Skeletal muscle cell (primary cell): ENCODE results near the gene CCDC82.

Experiments
- DNase-seq: peaks from one replicate; pipeline ENCODE4 v3.0.0-alpha.2; 2010; ENCODE audit warnings: low read depth
- H3K4me3 ChIP-seq: 2 replicates; pipeline ENCODE4 v1.5.1; 2011; ENCODE audit warnings: low read depth, mild to moderate bottlenecking, control low read depth, low read length, moderate library complexity

Gene CCDC82

GRCh38 chr11:96313163-96313562 is 76.5 kb downstream of the CCDC82 start:
- DNase-seq: no peak

GRCh38 chr11:96311120-96311568 is 78.6 kb downstream of the CCDC82 start:
- no peak overlapping the region for H3K4me3 ChIP-seq

More at GRCh38 chr11:96313163-96313562, 76.5 kb downstream of the CCDC82 start:
- no peak overlapping the region for H3K4me3 ChIP-seq

GRCh38 chr11:96310236-96310635 is 79.5 kb downstream of the CCDC82 start:
- no peak overlapping the region for H3K4me3 ChIP-seq
- no peak for DNase-seq

More at GRCh38 chr11:96311120-96311568, 78.6 kb downstream of the CCDC82 start:
- no peak for DNase-seq

- H3K4me3 ChIP-seq: no peak overlapping the region
- DNase-seq: no peak
These were observed 80.1 kb downstream of the CCDC82 start for GRCh38 chr11:96309643-96310017.

- no peak overlapping the region for H3K4me3 ChIP-seq
- DNase-seq: no peak
These were observed 80.6 kb downstream of the CCDC82 start for GRCh38 chr11:96309016-96309642.

GRCh38 chr11:96307776-96308140 is 82.0 kb downstream of the CCDC82 start:
- DNase-seq: peak; percentile 81
- H3K4me3 ChIP-seq: peak overlapping the region; percentile 37

GRCh38 chr11:96306933-96307775 is 82.6 kb downstream of the CCDC82 start:
- H3K4me3 ChIP-seq: peak overlapping the region; percentile 37
- peak; percentile 98 for DNase-seq

- DNase-seq: no peak
- H3K4me3 ChIP-seq: peak overlapping the region; percentile 37
These were observed 83.1 kb downstream of the CCDC82 start for GRCh38 chr11:96306600-96306932.

- DNase-seq: no peak
- no peak overlapping the region for H3K4me3 ChIP-seq
These were observed 83.6 kb downstream of the CCDC82 start for GRCh38 chr11:96306071-96306470.

- no peak overlapping the region for H3K4me3 ChIP-seq
- no peak for DNase-seq
These were observed 85.7 kb downstream of the CCDC82 start for GRCh38 chr11:96303980-96304379.

GRCh38 chr11:96303064-96303463 is 86.6 kb downstream of the CCDC82 start:
- peak; percentile 37 for DNase-seq
- H3K4me3 ChIP-seq: no peak overlapping the region
